SK-N-SH (cell line): ENCODE results near the gene SPRED3. TPM values are rescaled to one million over a fixed set of nuclear protein-coding genes. Genes with fewer than 3 reads are reported as not detected.
A peak's percentile ranks its signal among the peaks of the same experiment; 100 is the strongest.

Experiments used
- CTCF ChIA-PET: fragments of 300-600, 350-600 bp; formaldehyde crosslinking; extraction: SDS; loops from one replicate; lab custom pipeline; 2021; lab: Yijun Ruan, JAX
- POLR2A ChIA-PET: fragments of 350-600 bp; sonication (Branson Sonifier 250); formaldehyde crosslinking; extraction: SDS; loops from one replicate; lab custom pipeline; 2020; ENCODE audit warnings: antibody characterized with exemption, inconsistent platforms; lab: Yijun Ruan, JAX
- DNase-seq: peaks from one replicate; pipeline ENCODE4 v3.0.0; 2012
- H2AFZ ChIP-seq: fragments of 200-600 bp; sonication (generic); 2 replicates; pipeline ENCODE4 v1.8.1; 2016; ENCODE audit warnings: antibody characterized with exemption, mild to moderate bottlenecking, low read depth
- H3F3A ChIP-seq: fragments of 200-600 bp; sonication (generic); replicated peaks from 2 replicates; pipeline ENCODE3; 2016; ENCODE audit warnings: antibody characterized with exemption, mild to moderate bottlenecking; ENCODE audit not compliant: insufficient read depth
- H3K27ac ChIP-seq, 2 experiments: fragments of 200-500 bp in 1 of 2; fragments of 200-600 bp in 1 of 2; sonication (Bioruptor generic) in 1 of 2; sonication (generic), shearing (Covaris generic) in 1 of 2; 2 replicates each; pipeline versions ENCODE4 v1.5.1 to v1.6.1; 2014 to 2016; ENCODE audit warnings: low read depth in 2 of 2, inconsistent platforms in 1 of 2, low read length in 1 of 2, mild to moderate bottlenecking in 1 of 2, mixed read lengths in 1 of 2
- H3K27me3 ChIP-seq: fragments of 200-600 bp; sonication (generic), shearing (Covaris generic); 2 replicates; pipeline ENCODE4 v1.6.1; 2016; ENCODE audit warnings: mixed run types; ENCODE audit not compliant: insufficient read depth
- H3K36me3 ChIP-seq, 2 experiments: fragments of 200-500 bp in 1 of 2; fragments of 200-600 bp in 1 of 2; sonication (Bioruptor generic) in 1 of 2; sonication (generic) in 1 of 2; replicated peaks in 1 of 2; 2 replicates each; pipeline versions ENCODE3 to v1.5.1; 2014 to 2016; ENCODE audit warnings: low read length in 1 of 2, mild to moderate bottlenecking in 1 of 2; ENCODE audit not compliant: insufficient read depth in 2 of 2, control insufficient read depth in 1 of 2
- H3K4me1 ChIP-seq, 2 experiments: fragments of 200-500 bp in 1 of 2; fragments of 200-600 bp in 1 of 2; sonication (Bioruptor generic) in 1 of 2; sonication (generic), shearing (Covaris generic) in 1 of 2; 2 replicates each; pipeline versions ENCODE4 v1.5.1 to v1.6.1; 2014 to 2016; ENCODE audit warnings: low read depth in 1 of 2, low read length in 1 of 2, mixed run types in 1 of 2; ENCODE audit not compliant: insufficient read depth in 2 of 2, control insufficient read depth in 1 of 2
- H3K4me2 ChIP-seq: fragments of 200-600 bp; sonication (generic), shearing (Covaris generic); 2 replicates; pipeline ENCODE4 v1.6.1; 2017; ENCODE audit warnings: mixed run types
- H3K4me3 ChIP-seq, 2 experiments: fragments of 200-500 bp in 1 of 2; fragments of 200-600 bp in 1 of 2; sonication (Bioruptor generic) in 1 of 2; sonication (generic), shearing (Covaris generic) in 1 of 2; 2 replicates each; pipeline versions ENCODE4 v1.5.1 to v1.8.1; 2014 to 2016; ENCODE audit warnings: low read depth in 2 of 2, inconsistent platforms in 1 of 2, low read length in 1 of 2, mild to moderate bottlenecking in 1 of 2, mixed read lengths in 1 of 2, moderate library complexity in 1 of 2
- H3K79me2 ChIP-seq: fragments of 200-600 bp; sonication (generic); 2 replicates; pipeline ENCODE4 v1.8.1; 2017; ENCODE audit warnings: mild to moderate bottlenecking; ENCODE audit not compliant: insufficient read depth
- H3K9ac ChIP-seq: fragments of 200-600 bp; sonication (generic); 2 replicates; pipeline ENCODE4 v1.6.1; 2017; ENCODE audit warnings: mixed run types
- H3K9me2 ChIP-seq: fragments of 200-600 bp; sonication (generic); 2 replicates; pipeline ENCODE4 v1.6.1; 2017; ENCODE audit warnings: mixed run types
- H3K9me3 ChIP-seq: fragments of 200-600 bp; sonication (generic); 2 replicates; pipeline ENCODE4 v1.6.1; 2017; ENCODE audit warnings: mixed run types, mild to moderate bottlenecking, moderate library complexity
- H4K20me1 ChIP-seq: fragments of 200-600 bp; sonication (generic); 2 replicates; pipeline ENCODE4 v1.6.1; 2017; ENCODE audit warnings: mild to moderate bottlenecking, mixed run types; ENCODE audit not compliant: insufficient read depth
- EP300 ChIP-seq, 2 experiments: IDR thresholded peaks; 2 replicates each; pipeline versions ENCODE4 v1.4.0 to v1.6.1; 2012; ENCODE audit warnings: borderline replicate concordance in 1 of 2, low read depth in 1 of 2, low read length in 1 of 2
- GABPA ChIP-seq: IDR thresholded peaks from 2 replicates; pipeline ENCODE4 v1.4.0; 2012; ENCODE audit warnings: low read depth, mild to moderate bottlenecking
- GATA2 ChIP-seq: sonication (generic); formaldehyde crosslinking; IDR thresholded peaks from 2 replicates; pipeline ENCODE4 v1.5.0; 2020; ENCODE audit warnings: mild to moderate bottlenecking, missing genetic modification reagents
- MEF2A ChIP-seq: IDR thresholded peaks from 2 replicates; pipeline ENCODE4 v1.4.0; 2012; ENCODE audit warnings: low read depth, borderline replicate concordance
- NRF1 ChIP-seq: IDR thresholded peaks from 2 replicates; pipeline ENCODE4 v1.6.1; 2012; ENCODE audit warnings: low read depth, mild to moderate bottlenecking, low read length
- RCOR1 ChIP-seq: fragments of 150-350 bp; IDR thresholded peaks from 2 replicates; pipeline ENCODE4 v1.6.1; 2017; ENCODE audit warnings: antibody characterized with exemption, low read length
- SIN3A ChIP-seq: IDR thresholded peaks from 2 replicates; pipeline ENCODE4 v1.6.1; 2012; ENCODE audit warnings: low read depth, mild to moderate bottlenecking, low read length, moderate library complexity, borderline replicate concordance
- SMC3 ChIP-seq: IDR thresholded peaks from 2 replicates; pipeline ENCODE4 v1.6.1; 2012; ENCODE audit warnings: low read depth, low read length, improper control_type of control experiment
- TAF1 ChIP-seq: IDR thresholded peaks from 2 replicates; pipeline ENCODE4 v1.6.1; 2012; ENCODE audit warnings: low read depth, mild to moderate bottlenecking, low read length, moderate library complexity, borderline replicate concordance
- TEAD4 ChIP-seq: IDR thresholded peaks from 2 replicates; pipeline ENCODE4 v1.4.0; 2012; ENCODE audit warnings: mild to moderate bottlenecking, borderline replicate concordance; ENCODE audit not compliant: insufficient read depth
- YY1 ChIP-seq: IDR thresholded peaks from 2 replicates; pipeline ENCODE4 v1.4.0; 2012; ENCODE audit warnings: low read depth, mild to moderate bottlenecking
- WGBS: methylation state at CpG from one replicate; pipeline ENCODE4 v1.1.6; 2017; ENCODE audit warnings: low lambda C conversion rate; 5-methylcytosine and 5-hydroxymethylcytosine counted together
- polyA plus RNA-seq, 3 experiments: library from polyadenylated mRNA; depleted of rRNA; stranded (reverse); fragments of >200 nt; gene quantifications; 2 replicates each; pipeline ENCODE4 v1.2.3, GENCODE V29; 2012
- TF ChIP-seq, protein P1 (sequence below): IDR thresholded peaks from 2 replicates; pipeline ENCODE4 v1.4.0; 2012; ENCODE audit warnings: low read depth, borderline replicate concordance
- TF ChIP-seq, protein P2 (sequence below): IDR thresholded peaks from 2 replicates; pipeline ENCODE4; 2012
- TF ChIP-seq, protein P3 (sequence below): IDR thresholded peaks from 2 replicates; pipeline ENCODE4 v1.4.0; 2012; ENCODE audit warnings: low read depth

The SPRED3 gene
- polyA plus RNA-seq, 1 of the 3 experiments (the other 2 are of a cell fraction), result 11.1 TPM

DNA sequence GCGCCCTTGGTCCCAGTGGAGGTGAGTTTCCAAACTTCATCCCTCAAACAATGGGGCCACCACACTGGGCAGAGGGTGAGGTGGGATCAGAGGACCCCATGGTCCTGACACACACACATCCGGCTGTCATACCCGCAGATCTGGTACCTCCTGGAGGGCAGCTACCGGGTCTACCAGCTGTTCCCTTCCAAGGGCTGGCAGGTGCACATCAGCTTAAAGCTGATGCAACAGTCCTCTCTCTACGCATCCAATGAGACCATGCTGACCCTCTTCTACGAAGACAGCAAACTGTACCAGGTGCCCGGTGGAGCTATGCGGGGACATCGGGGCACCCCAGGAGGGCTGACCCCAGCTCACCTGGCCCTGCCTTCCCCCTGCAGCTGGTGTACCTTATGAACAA is 28.1 kb upstream of the SPRED3 start:
- H3K79me2 ChIP-seq, result no peaks in the 10 kb centered on the region
- POLR2A ChIA-PET, result interaction anchor here (2.1 kb wide), 1 partner anchor 28 kb away, joined by 7 read pairs; the partner anchor contains the start of genes GGN and SPRED3
- 34% methylated on average over 7 of the region's 9 CpGs for WGBS
- H3K4me3 ChIP-seq, result no peak overlapping the region
- H3K9ac ChIP-seq, result no peak overlapping the region
- no peaks in the 10 kb centered on the region for H4K20me1 ChIP-seq
- TF ChIP-seq MEF2A (no peak), SMC3 (no peak), TEAD4 (no peak), NRF1 (no peak), YY1 (no peak), SIN3A (no peak), GABPA (no peak), EP300 (IDR thresholded peaks at IDR 0.05; ENCODE audit: borderline replicate concordance in 1 of 2, low read depth in 1 of 2, low read length in 1 of 2) (no peak), GATA2 (CRISPR knock-in tag) (no peak), TAF1 (no peak)
- TF ChIP-seq, protein P1, sequence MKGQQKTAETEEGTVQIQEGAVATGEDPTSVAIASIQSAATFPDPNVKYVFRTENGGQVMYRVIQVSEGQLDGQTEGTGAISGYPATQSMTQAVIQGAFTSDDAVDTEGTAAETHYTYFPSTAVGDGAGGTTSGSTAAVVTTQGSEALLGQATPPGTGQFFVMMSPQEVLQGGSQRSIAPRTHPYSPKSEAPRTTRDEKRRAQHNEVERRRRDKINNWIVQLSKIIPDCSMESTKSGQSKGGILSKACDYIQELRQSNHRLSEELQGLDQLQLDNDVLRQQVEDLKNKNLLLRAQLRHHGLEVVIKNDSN, result no peak
- TF ChIP-seq, protein P2, sequence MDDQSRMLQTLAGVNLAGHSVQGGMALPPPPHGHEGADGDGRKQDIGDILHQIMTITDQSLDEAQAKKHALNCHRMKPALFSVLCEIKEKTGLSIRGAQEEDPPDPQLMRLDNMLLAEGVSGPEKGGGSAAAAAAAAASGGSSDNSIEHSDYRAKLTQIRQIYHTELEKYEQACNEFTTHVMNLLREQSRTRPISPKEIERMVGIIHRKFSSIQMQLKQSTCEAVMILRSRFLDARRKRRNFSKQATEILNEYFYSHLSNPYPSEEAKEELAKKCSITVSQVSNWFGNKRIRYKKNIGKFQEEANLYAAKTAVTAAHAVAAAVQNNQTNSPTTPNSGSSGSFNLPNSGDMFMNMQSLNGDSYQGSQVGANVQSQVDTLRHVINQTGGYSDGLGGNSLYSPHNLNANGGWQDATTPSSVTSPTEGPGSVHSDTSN, result no peak
- TF ChIP-seq, protein P3, sequence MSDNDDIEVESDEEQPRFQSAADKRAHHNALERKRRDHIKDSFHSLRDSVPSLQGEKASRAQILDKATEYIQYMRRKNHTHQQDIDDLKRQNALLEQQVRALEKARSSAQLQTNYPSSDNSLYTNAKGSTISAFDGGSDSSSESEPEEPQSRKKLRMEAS, result no peak
- TF ChIP-seq, all 33 proteins: peak for 0
- Histone ChIP-seq H3K36me3 (no peaks in the 10 kb centered on the region), H3K9me3 (no peaks in the 10 kb centered on the region), H2AFZ (no peak overlapping the region), H3K9me2 (no peaks in the 10 kb centered on the region), H3K4me1 (peaks cover 0 to 10% of the 10 kb centered on the region in 2 experiments; a peak in 1 of 4 replicates), H3K4me2 (no peak overlapping the region), H3K27ac (no peak overlapping the region), H3F3A (peaks cover 6% of the 10 kb centered on the region), H3K27me3 (peaks cover 41% of the 10 kb centered on the region)
- no peak for DNase-seq
- CTCF ChIA-PET, result interaction anchor here (0.9 to 1.1 kb wide), 2 partner anchors 126 to 458 kb away, joined by 3 to 4 read pairs; no protein-coding TSS in a partner anchor

DNA sequence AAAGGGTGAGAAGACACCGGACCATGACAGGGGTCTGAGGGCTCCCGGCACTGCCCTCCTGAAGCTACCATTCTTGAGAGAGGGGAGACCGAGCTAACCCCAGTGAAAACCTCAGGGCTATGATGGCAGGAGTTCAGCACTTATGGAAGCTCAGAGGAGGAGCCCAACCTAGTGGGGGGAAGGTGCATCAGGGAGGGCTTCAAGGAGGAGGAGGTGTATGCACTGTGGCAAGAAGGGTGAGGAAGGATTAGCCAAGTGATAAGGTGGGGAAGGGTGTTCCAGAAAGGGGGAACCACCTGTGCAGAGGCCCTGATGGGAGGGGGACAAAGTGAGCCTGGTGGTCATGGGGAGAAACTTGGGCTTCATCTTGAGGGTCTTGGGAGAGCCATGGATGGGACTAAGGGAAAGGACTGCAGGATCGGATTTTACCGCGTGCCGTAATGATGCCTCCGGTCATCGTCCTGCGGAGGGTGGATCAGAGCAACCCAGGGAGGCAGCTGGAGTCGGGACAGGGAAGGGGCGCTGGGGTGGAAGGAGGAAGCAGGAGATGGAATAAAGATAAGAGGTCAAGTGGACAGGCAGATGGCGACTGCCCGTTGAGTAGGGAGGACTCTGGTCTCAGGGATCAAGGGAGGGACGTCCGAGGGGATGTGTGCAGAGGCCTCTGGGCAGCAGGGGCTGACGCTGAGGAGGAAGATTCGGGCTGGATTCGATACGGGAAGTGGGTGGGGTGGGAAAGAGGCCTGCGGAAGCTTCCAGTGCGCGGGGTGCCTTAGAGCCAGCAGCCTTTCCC is 27.5 kb upstream of the SPRED3 start:
- H3K4me3 ChIP-seq, result peak overlapping the region; percentile 58 to 89
- TF ChIP-seq TAF1 (no peak), MEF2A (no peak), GATA2 (CRISPR knock-in tag) (peak; percentile 35; the same call in 1 of the 2 replicates), NRF1 (no peak), RCOR1 (no peak)
- peaks cover 39% of the 10 kb centered on the region for H3K27me3 ChIP-seq
- no peaks in the 10 kb centered on the region for H4K20me1 ChIP-seq
- H3K9me2 ChIP-seq, result no peaks in the 10 kb centered on the region
- H2AFZ ChIP-seq, result peak overlapping the region; percentile 99; the same call in 1 of the 2 replicates
- no peak overlapping the region for H3K9ac ChIP-seq
- H3K4me1 ChIP-seq, result peaks cover 0 to 10% of the 10 kb centered on the region in 2 experiments; a peak in 1 of 4 replicates
- H3F3A ChIP-seq, result peaks cover 6% of the 10 kb centered on the region
- peak; percentile 48 for DNase-seq
- ChIA-PET CTCF (interaction anchor here (0.7 to 1.9 kb wide), 5 partner anchors 11 to 459 kb away, joined by 3 to 5 read pairs (median 3); partner anchors contain the start of gene FAM98C), POLR2A (interaction anchor here (1.8 to 2.1 kb wide), 2 partner anchors 13 to 27 kb away, joined by 7 to 17 read pairs; partner anchors contain the start of genes GGN, PSMD8 and SPRED3)
- H3K4me2 ChIP-seq, result peak overlapping the region; percentile 98
- WGBS, result 5% methylated on average over 23 of the region's 23 CpGs
- no peaks in the 10 kb centered on the region for H3K36me3 ChIP-seq
- no peaks in the 10 kb centered on the region for H3K9me3 ChIP-seq
- H3K79me2 ChIP-seq, result no peaks in the 10 kb centered on the region
- peak overlapping the region in 1 of 2 experiments; percentile 14; a peak in 1 of 4 replicates for H3K27ac ChIP-seq
